Breast epithelium (tissue), 3 donors: ENCODE results near the gene ASTL.

Source experiments
- CTCF ChIP-seq, 3 donors: fragments of 450-650 bp; IDR thresholded peaks; one replicate each; pipeline ENCODE4 v1.5.1; 2016 to 2017; ENCODE audit warnings: antibody characterized with exemption in 3 of 3, mild to moderate bottlenecking in 3 of 3, moderate library complexity in 3 of 3
- POLR2A ChIP-seq: fragments of 450-650 bp; IDR thresholded peaks from one replicate; pipeline ENCODE4 v1.6.1; 2016; ENCODE audit warnings: antibody characterized with exemption, mild to moderate bottlenecking, moderate library complexity
- POLR2AphosphoS5 ChIP-seq, 3 donors: sonication (generic); formaldehyde crosslinking; IDR thresholded peaks; one replicate each; pipeline ENCODE4 v1.6.1; 2017; ENCODE audit warnings: antibody characterized with exemption in 3 of 3

GRCh38 chr2:96123936-96124335, 14.4 kb downstream of the ASTL start:
- TF ChIP-seq CTCF (IDR thresholded peaks at IDR 0.05) (no peak), POLR2AphosphoS5 (IDR thresholded peaks at IDR 0.05) (no peak), POLR2A (no peak)
